Epithelial cell of proximal tubule (primary cell): Measurements from ENCODE around the gene PPP1CA. TPM values are rescaled to one million over a fixed set of nuclear protein-coding genes. Genes with fewer than 3 reads are reported as not detected.
A peak's percentile ranks its signal among the peaks of the same experiment; 100 is the strongest.

Source experiments
- DNase-seq: peaks from one replicate; pipeline ENCODE4 v3.0.0-alpha.2; 2011; ENCODE audit warnings: low read depth
- H3K4me3 ChIP-seq: 2 replicates; pipeline ENCODE4 v1.5.1; 2011; ENCODE audit warnings: low read depth, mild to moderate bottlenecking, low read length
- CTCF ChIP-seq: conservative IDR thresholded peaks from 2 replicates; pipeline ENCODE4 v1.5.1; 2012; ENCODE audit warnings: low read depth, mild to moderate bottlenecking, low read length
- total RNA-seq: library from RNA; depleted of rRNA; stranded (reverse); fragments of >200 nt; gene quantifications from 2 replicates; pipeline ENCODE4 v1.2.3, GENCODE V29; 2015

PPP1CA gene
- total RNA-seq, 1 donor from 2014 or later, result 359 TPM

DNA sequence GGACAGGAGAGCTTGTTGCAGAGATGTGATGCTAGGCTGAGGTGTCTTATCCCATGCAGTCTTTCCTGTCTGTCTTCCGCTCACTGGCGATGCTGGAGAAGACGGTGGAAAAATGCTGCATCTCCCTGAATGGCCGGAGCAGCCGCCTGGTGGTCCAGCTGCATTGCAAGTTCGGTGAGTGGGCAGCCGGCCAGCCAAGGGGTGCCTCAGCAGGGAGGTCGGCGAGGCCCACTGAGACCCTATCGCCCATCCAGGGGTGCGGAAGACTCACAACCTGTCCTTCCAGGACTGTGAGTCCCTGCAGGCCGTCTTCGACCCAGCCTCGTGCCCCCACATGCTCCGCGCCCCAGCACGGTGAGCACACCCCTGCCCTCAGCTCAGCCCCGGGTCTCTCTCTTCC lies 8.2 kb downstream of the PPP1CA start:
- DNase-seq, result no peak
- H3K4me3 ChIP-seq, result no peak overlapping the region
- no peak for TF ChIP-seq CTCF

DNA sequence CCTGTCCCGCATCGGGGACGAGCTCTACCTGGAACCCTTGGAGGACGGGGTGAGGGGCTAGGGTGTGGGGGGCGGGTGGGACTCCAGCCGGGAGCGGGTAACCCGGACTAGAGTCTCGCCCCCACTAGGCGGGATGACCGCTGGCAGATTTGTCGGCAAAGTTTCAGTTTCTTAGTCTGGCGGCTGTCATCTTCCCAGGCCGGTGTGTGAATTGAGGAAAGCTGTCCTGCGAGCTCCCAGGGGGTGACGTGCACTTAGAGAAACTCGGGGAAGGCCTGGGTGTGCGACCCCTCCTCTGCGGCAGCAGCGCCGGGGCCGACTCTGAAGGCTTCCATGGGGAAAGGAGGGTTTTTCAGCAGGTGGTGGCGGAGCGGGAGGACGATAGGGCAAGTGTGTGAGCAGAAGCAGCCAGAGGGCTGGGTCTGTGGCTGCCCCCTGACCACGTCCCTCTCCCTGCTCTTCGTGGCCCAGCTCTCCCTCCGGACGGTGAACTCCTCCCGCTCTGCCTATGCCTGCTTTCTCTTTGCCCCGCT lies 9.4 kb downstream of the PPP1CA start:
- no peak for DNase-seq
- TF ChIP-seq CTCF, result no peak
- peak overlapping the region; percentile 83 for H3K4me3 ChIP-seq

- TF ChIP-seq CTCF, result no peak
- no peak for DNase-seq
- peak within 1 kb of the TSS; percentile 83 for H3K4me3 ChIP-seq
Measured at GRCh38 chr11:67391304-67392182, 10.1 kb downstream of the PPP1CA start, which contains the start of gene RAD9A. Gene RAD9A (plus strand): TSS chr11:67391986. CDS start chr11:67392045, 59 bp downstream.

DNA sequence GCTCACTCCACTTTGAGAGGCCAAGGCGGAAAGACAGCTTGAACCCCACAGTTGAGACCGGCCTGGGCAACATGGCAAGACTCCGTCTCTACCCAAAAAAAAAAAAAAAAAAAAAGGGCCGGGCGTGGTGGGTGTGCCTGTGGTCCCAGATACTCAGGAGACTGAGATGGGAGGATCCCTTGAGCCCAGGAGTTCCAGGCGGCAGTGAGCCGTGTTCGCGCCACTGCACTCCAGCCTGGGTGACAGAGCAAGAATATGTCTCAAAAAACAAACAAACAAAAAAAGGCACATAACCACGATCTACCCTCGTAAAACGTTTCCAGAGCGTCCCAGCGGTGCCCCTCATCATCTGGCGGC lies 10.7 kb downstream of the PPP1CA start:
- H3K4me3 ChIP-seq, result peak overlapping the region; percentile 83
- DNase-seq, result no peak
- no peak for TF ChIP-seq CTCF

GRCh38 chr11:67389477-67389876 lies 12.2 kb downstream of the PPP1CA start:
- TF ChIP-seq CTCF, result peak; percentile 62
- DNase-seq, result no peak
- H3K4me3 ChIP-seq, result no peak overlapping the region

DNA sequence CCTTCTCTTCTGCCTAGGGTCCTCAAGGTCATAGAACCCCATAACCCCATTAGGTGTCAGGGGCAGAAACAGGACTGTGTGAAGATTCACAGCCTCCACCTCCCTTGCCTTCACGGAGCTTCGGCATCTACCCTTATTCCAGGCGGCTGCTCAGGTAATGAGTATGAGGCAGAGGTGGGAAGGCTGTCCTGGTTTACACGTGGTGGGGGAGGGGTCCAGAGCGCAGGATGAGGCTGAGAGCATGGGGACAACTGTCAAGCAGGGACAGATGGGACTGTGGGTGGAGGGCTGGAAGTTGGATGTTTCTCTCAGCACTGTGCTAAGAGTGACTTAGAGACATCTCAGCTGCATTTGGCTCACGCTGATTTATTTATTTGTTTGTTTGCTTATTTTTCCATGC lies 14.1 kb downstream of the PPP1CA start:
- no peak for DNase-seq
- no peak for TF ChIP-seq CTCF
- no peak overlapping the region for H3K4me3 ChIP-seq
